GM20431 (cell line): ENCODE measurements around the gene PPIH.

ENCODE experiments used
- in situ Hi-C: fragments of 300-500 bp; cut with MseI, MboI; formaldehyde crosslinking; loops from one replicate; pipeline ENCODE4 v1.15.0; 2020; ENCODE audit warnings: low sequenced_read_pairs; ENCODE audit not compliant: unreplicated experiment

Gene PPIH

DNA sequence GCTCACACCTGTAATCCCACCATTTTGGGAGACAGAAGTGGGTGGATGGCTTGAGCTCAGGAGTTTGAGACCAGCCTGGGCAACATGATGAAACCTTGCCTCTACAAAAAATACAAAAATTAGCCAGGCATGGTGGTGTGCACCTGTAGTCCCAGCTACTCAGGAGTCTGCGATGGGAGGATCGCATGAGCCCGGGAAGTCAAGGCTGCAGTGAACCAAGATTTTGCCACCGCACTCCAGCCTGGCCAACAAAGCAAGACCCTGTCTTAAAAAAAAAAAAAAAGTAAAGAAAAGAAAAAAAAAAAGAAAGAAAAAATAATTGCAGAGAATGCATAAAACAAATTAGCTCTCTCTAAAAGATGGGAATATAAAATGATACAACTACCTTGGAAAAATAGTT is 67.6 kb downstream of the PPIH start:
- in situ Hi-C loops: loop anchor here (25.0 kb wide), 1 partner anchor 364 kb away; no protein-coding TSS in a partner anchor
